Tibial nerve (tissue), 4 donors: ENCODE data around the gene SSH2. TPM values are rescaled to one million over a fixed set of nuclear protein-coding genes. Genes with fewer than 3 reads are reported as not detected.

Experiments
- DNase-seq, 2 donors: peaks; one replicate each; pipeline ENCODE4 v3.0.0-alpha.2; 2019; ENCODE audit warnings: low spot score in 2 of 2
- H3K27ac ChIP-seq, 4 donors: fragments of 200-600 bp; sonication (generic) in 3 of 4; one replicate each; pipeline ENCODE4 v1.5.1; 2017 to 2019; ENCODE audit warnings: mild to moderate bottlenecking in 1 of 4
- H3K27me3 ChIP-seq, 2 donors: fragments of 200-600 bp; sonication (generic) in 1 of 2; one replicate each; pipeline versions ENCODE4 v1.5.1 to v1.6.0; 2017 to 2019
- H3K36me3 ChIP-seq, 3 donors: fragments of 200-600 bp; sonication (generic); one replicate each; pipeline ENCODE4 v1.5.1; 2018 to 2019
- H3K4me1 ChIP-seq, 4 donors: fragments of 200-600 bp; sonication (generic) in 3 of 4; one replicate each; pipeline ENCODE4 v1.5.1; 2017 to 2019
- H3K4me3 ChIP-seq, 4 donors: fragments of 200-600 bp; sonication (generic) in 3 of 4; one replicate each; pipeline ENCODE4 v1.5.1; 2017 to 2019; ENCODE audit warnings: mild to moderate bottlenecking in 1 of 4, moderate library complexity in 1 of 4
- H3K9me3 ChIP-seq, 4 donors: fragments of 200-600 bp; sonication (generic) in 3 of 4; one replicate each; pipeline ENCODE4 v1.5.1; 2017 to 2019
- CTCF ChIP-seq, 5 experiments: fragments of 200-600 bp in 3 of 5; fragments of 450-650 bp in 2 of 5; sonication (generic) in 3 of 5; IDR thresholded peaks; one replicate each; pipeline ENCODE4 v1.5.1; 2016 to 2019; ENCODE audit warnings: antibody characterized with exemption in 5 of 5, mild to moderate bottlenecking in 3 of 5, moderate library complexity in 2 of 5
- EP300 ChIP-seq, 2 donors: sonication (generic); formaldehyde crosslinking; IDR thresholded peaks; one replicate each; pipeline ENCODE4 v1.6.1; 2017; ENCODE audit warnings: antibody characterized with exemption in 2 of 2, mild to moderate bottlenecking in 1 of 2
- POLR2A ChIP-seq, 2 donors: fragments of 450-650 bp; IDR thresholded peaks; one replicate each; pipeline ENCODE4 v1.6.1; 2017; ENCODE audit warnings: antibody characterized with exemption in 2 of 2, mild to moderate bottlenecking in 2 of 2, moderate library complexity in 2 of 2
- WGBS, 2 donors: methylation state at CpG; one replicate each; pipeline ENCODE4 v1.1.5; 2018; 5-methylcytosine and 5-hydroxymethylcytosine counted together
- total RNA-seq, 4 donors: library from RNA; depleted of rRNA; stranded (reverse); fragments of >200 nt; gene quantifications; one replicate each; pipeline ENCODE4 v1.1.0, GENCODE V29; 2016

SSH2 gene, protein sequence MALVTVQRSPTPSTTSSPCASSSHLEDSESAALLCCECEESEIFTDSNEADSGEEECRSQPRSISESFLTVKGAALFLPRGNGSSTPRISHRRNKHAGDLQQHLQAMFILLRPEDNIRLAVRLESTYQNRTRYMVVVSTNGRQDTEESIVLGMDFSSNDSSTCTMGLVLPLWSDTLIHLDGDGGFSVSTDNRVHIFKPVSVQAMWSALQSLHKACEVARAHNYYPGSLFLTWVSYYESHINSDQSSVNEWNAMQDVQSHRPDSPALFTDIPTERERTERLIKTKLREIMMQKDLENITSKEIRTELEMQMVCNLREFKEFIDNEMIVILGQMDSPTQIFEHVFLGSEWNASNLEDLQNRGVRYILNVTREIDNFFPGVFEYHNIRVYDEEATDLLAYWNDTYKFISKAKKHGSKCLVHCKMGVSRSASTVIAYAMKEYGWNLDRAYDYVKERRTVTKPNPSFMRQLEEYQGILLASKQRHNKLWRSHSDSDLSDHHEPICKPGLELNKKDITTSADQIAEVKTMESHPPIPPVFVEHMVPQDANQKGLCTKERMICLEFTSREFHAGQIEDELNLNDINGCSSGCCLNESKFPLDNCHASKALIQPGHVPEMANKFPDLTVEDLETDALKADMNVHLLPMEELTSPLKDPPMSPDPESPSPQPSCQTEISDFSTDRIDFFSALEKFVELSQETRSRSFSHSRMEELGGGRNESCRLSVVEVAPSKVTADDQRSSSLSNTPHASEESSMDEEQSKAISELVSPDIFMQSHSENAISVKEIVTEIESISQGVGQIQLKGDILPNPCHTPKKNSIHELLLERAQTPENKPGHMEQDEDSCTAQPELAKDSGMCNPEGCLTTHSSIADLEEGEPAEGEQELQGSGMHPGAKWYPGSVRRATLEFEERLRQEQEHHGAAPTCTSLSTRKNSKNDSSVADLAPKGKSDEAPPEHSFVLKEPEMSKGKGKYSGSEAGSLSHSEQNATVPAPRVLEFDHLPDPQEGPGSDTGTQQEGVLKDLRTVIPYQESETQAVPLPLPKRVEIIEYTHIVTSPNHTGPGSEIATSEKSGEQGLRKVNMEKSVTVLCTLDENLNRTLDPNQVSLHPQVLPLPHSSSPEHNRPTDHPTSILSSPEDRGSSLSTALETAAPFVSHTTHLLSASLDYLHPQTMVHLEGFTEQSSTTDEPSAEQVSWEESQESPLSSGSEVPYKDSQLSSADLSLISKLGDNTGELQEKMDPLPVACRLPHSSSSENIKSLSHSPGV (N-terminal part only)
- total RNA-seq = 10 to 100 TPM; 51.3 to 67.1 (median 55.7) TPM

GRCh38 chr17:29929533-29930408 lies at the start of gene SSH2:
TSS of gene SSH2 (minus strand) at chr17:29930228. CDS start at chr17:29930000, 228 bp downstream.
- TF ChIP-seq CTCF (IDR thresholded peaks at IDR 0.05) = peak in 3 of 5 experiments; percentile 8 to 26 (median 15)
- peak in 1 of 2 donors; percentile 39 for TF ChIP-seq POLR2A (IDR thresholded peaks at IDR 0.05)
- TF ChIP-seq EP300 (IDR thresholded peaks at IDR 0.05) = peak in 1 of 2 donors; percentile 71
- H3K9me3 ChIP-seq = no peaks in the 10 kb centered on the region
- peaks cover 0 to 6% (median 0%) of the 10 kb centered on the region in 3 donors for H3K36me3 ChIP-seq
- H3K4me3 ChIP-seq = peak within 1 kb of the TSS; percentile 76 to 95 (median 90)
- no peaks in the 10 kb centered on the region for H3K27me3 ChIP-seq
- peak within 1 kb of the TSS; percentile 73 to 95 (median 92) for H3K27ac ChIP-seq
- DNase-seq = peak; percentile 49 to 55
- H3K4me1 ChIP-seq = peaks cover 0 to 39% (median 21%) of the 10 kb centered on the region in 4 donors
- WGBS, 2 donors = 0 to 1% methylated on average over 42 to 67 of the region's 71 CpGs

GRCh38 chr17:29977836-29978235 lies 47.8 kb upstream of the SSH2 start:
- DNase-seq = no peak
- 34 to 43% methylated on average over 1 of the region's 1 CpG for WGBS, 2 donors
- Histone ChIP-seq H3K36me3 (no peaks in the 10 kb centered on the region), H3K27ac (no peak overlapping the region), H3K4me1 (no peaks in the 10 kb centered on the region), H3K4me3 (no peak overlapping the region), H3K9me3 (no peaks in the 10 kb centered on the region), H3K27me3 (no peaks in the 10 kb centered on the region)
- TF ChIP-seq POLR2A (IDR thresholded peaks at IDR 0.05) (no peak), EP300 (IDR thresholded peaks at IDR 0.05) (no peak), CTCF (IDR thresholded peaks at IDR 0.05) (no peak)

DNA sequence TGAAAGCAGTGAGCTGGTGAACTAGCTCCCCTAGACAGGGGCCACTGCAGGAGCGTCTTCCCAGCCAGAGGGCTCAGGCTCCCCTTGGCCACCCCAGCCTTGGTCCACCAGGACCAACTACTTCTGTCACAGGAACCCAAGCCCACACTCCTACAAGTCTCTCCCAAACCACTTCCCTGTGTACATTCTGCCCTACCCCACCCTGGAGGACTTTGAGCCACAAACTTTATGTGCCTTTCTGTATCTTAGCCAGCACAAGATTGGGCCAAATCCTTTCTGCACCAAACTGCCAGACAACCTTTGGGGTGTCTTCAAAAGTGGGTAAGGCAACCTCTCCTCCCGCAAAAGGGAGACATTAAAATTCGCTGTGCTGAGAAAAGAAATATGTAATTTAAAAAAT lies 43.0 kb upstream of the SSH2 start:
- 97 to 98% methylated on average over 3 of the region's 3 CpGs for WGBS, 2 donors
- no peak overlapping the region for H3K4me3 ChIP-seq
- no peak for DNase-seq
- H3K4me1 ChIP-seq = no peaks in the 10 kb centered on the region
- no peaks in the 10 kb centered on the region for H3K27me3 ChIP-seq
- no peaks in the 10 kb centered on the region for H3K36me3 ChIP-seq
- TF ChIP-seq EP300 (IDR thresholded peaks at IDR 0.05) (no peak), POLR2A (IDR thresholded peaks at IDR 0.05) (no peak), CTCF (IDR thresholded peaks at IDR 0.05) (no peak)
- H3K27ac ChIP-seq = no peak overlapping the region
- H3K9me3 ChIP-seq = peaks cover 0 to 3% (median 0%) of the 10 kb centered on the region in 4 donors

- H3K4me1 ChIP-seq = no peaks in the 10 kb centered on the region
- no peaks in the 10 kb centered on the region for H3K27me3 ChIP-seq
- H3K4me3 ChIP-seq = no peak overlapping the region
- no peak overlapping the region for H3K27ac ChIP-seq
- H3K36me3 ChIP-seq = no peaks in the 10 kb centered on the region
- H3K9me3 ChIP-seq = peaks cover 0 to 3% (median 0%) of the 10 kb centered on the region in 4 donors
- TF ChIP-seq POLR2A (IDR thresholded peaks at IDR 0.05) = no peak
- no peak for TF ChIP-seq CTCF (IDR thresholded peaks at IDR 0.05)
- TF ChIP-seq EP300 (IDR thresholded peaks at IDR 0.05) = no peak
- no peak for DNase-seq
- WGBS, 2 donors = 94 to 97% methylated on average over 18 of the region's 18 CpGs
Measured at GRCh38 chr17:29972277-29972676, 42.2 kb upstream of the SSH2 start.
